HG03025 (cell line): ENCODE measurements around the gene APOL1.
"Not testable (repeated sequence)": the region's sequence is repeated elsewhere in the genome, so short reads cannot be mapped to it uniquely, and the experiment has no call there.

Experiments used
- ATAC-seq: cut with Tn5 transposase; IDR thresholded peaks from one replicate; pipeline ENCODE4 v1.9.1; 2021; ENCODE audit warnings: mild to moderate bottlenecking, moderate library complexity; ENCODE audit not compliant: unreplicated experiment, low FRiP score

APOL1 gene

DNA sequence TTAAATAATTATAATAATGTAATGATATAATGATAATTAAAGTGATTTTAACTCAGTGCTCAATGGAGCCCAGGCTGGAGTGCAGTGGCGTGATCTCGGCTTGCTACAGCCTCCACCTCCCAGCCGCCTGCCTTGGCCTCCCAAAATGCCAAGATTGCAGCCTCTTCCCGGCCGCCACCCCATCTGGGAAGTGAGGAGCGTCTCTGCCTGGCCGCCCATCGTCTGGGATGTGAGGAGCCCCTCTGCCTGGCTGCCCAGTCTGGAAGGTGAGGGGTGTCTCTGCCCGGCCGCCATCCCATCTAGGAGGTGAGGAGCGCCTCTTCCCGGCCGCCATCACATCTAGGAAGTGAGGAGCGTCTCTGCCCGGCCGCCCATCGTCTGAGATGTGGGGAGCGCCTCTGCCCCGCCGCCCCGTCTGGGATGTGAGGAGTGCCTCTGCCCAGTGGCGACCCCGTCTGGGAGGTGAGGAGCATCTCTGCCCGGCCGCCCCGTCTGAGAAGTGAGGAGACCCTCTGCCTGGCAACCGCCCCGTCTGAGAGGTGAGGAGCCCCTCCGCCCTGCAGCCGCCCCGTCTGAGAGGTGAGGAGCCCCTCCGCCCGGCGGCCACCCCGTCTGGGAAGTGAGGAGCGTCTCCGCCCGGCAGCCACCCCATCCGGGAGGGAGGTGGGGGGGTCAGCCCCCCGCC is 37.6 kb downstream of the APOL1 start:
- not testable (repeated sequence) for ATAC-seq

DNA sequence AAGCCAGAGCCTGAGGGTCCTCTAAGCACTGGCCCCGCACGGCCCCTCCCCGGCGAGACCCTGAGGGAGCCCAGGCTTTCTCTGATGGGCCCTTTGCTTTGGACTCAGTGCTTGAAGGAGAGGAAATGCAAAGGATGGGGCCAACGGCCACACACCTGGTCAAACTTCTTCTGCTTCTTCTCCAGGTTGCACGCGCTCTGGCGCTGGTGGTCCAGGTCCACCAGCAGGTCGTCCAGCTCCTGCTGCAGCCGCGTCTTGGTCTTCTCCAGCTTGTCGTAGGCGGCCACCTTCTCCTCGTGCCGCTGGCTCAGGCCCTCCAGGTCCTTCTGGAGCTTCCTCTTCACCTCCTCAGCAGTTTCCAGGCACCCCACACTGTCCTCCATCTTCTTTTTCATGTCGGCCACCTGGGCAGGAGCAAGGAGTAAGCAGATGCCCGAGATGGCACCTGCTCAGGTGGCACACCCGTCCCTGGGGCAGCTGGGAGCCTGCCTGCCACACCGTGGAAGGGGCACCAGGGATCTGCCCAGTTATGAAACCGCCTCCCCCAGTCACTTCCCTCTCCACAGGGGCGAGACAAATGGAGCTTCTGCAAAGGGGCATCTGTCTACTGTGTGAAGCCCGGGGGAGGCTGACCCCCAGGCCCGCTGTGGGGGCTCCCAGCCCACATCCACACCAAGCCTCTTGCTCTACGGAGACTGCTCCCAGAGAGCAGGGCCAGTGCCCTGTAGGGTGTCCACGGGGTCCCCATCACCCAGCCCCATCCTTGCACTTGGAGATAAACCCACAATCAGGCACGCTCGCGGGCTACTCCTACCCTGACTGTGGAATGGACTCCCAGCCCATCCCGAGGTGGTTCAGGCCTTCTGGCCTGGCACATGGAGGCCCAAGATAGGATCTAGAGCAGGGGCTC is 39.2 kb downstream of the APOL1 start:
- ATAC-seq = no peak

DNA sequence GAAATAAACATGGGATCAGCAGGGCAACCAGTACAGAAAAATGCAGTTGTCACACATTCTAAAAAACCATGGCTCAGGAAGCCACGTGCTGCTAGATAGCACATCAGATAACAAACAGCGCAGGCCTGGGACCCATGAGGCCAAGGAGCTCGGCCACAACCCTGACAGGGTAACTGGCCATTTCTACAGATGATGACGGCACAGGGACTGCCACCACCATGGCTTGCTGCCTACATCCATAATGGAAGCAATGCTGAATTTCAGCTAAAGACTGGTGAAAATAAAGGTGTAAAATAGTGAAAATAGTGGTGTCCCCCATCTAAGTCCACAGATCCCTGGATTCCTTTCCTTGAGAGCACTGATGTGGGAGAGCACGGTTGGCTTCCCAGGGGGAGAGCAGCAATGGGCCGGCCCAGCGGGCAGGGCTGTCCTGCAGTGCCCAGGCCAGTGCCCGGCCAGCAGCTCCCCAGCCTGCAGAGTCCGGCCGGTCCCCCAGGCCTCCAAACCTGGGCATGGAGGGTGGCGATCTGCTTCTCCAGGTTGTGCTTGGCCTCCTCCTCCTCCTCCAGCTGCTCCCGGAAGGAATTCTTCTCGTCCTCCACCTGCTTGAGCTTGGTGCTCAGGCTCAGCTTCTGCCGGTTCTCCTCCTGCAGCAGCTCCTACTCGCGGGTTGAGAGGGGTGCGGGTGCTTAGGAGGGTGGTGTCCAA is 40.0 kb downstream of the APOL1 start:
- ATAC-seq = no peak

DNA sequence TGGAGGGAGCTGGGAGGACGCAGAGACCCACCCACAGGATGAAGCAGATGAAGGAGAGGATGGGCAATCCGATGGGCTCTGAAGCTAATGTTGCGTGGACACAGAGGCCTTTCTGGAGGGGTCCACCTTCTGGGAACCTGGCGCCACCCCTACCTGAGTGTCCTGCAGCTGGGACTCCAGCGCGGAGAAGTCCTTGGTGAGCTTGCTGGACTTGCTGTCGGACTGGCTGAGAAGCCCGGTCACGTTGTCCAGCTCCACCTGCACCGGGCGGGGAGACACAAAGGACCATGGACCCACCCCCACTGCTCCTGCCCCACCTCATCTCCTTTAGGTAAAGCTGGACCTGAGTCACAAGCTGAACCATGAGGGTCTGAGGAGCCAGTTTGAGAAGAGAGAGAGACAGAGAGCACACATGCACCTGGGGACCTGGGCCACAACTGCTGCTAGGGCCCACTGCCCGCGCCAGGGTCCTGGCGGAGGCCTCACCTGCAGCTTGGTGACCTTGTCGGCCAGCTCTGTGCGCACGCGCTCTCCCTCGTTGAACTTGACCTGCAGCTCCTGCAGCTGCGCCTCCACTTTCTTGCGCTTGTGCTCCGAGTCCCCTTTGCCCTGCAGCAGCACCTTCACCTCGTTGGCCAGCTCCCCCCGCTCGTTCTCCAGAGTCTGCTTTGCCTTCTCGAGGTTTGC is 40.8 kb downstream of the APOL1 start:
- ATAC-seq = no peak

DNA sequence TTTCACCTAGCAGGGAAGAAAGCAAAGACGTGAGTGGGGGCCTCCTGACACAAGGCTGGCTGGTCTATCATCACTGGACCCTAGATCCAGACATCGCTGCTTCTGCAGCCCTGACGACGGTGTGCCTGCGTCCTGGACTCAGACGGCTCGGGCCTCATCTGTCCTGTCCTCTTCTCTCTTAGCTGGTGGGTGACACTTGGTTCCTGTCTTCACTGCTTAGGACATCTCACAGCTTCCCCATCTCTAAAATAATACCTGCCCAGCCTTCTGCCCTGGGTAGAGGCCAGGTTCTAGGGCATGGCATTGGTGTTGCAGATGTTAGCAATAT is 41.3 kb downstream of the APOL1 start:
- no peak for ATAC-seq

DNA sequence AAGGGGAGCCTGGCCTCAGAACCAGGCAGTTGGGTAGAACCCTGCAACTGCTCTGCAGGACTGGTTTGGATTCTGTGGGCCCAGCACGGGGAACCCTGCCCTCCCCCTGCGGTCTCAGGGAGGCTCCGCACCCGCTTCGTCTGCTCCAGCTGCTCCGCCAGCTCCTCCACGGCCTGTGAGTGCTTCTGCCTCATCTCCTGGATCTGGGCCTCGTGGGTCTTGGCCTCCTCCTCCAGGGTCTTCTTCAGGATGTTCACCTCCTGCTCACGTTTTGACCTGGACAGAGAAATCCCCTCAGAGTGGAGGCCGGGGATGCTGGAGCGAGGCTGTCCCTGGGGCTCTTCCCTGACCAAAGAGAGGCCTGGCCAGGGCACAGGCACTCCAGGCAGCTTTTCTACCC is 41.9 kb downstream of the APOL1 start:
- ATAC-seq = no peak

DNA sequence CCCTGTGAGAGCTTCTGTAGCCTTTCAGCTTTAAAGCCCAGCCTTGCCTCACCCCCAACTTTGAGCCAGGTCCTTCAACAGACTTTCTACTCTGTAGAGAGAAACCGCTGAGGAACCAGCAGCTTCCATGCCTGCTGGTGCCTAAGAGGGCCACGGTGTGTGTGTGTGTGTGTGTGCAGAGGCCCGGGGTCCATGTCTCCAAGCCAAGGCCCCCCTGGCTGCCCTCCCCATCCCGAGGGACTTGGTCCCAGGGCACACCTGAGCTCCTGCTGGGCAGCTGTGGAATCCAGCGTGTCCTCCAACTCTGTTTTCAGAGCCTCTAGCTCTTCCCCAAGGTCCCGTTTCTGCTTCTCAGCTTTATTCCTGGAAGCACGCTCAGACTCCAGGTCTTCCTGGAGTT is 42.3 kb downstream of the APOL1 start:
- no peak for ATAC-seq

DNA sequence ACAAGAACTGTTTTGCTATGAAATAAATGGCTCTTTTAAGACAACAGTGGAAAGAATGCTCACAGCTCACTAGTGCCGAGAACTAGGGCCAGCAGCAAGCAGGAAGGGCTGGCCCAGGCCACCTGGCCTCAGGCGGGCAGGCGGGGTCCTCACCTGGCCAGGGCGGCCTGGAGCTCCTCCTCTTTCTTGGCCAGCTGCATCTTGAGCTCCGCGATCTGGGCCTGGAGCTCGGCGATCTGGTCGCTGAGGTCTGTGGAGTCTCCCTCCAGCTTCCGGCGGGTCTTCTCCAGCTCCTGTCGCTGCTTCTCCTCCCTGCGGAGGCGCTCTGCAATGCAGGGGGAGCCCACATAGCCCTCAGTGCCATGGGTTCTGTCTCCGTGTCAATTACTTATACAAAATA is 43.8 kb downstream of the APOL1 start:
- ATAC-seq = no peak

DNA sequence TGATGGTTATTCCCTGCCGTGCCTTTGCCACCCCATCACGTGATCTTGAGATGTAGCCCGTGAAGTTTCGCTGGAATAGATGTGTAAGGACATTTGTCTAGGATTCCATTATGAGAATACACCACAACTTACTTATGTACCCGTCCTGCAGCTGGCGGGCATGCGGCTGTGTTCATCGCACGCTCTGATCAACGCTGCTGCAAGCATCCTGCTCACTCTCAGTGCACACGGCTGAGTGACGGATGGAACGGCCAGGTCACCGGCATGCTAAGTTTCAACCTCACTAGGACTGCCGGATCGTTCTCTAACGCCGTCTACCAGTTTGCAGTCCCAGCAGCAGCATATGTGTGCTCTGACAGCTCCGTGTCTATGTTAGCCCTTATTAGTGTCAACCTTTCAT is 44.6 kb downstream of the APOL1 start:
- no peak for ATAC-seq

DNA sequence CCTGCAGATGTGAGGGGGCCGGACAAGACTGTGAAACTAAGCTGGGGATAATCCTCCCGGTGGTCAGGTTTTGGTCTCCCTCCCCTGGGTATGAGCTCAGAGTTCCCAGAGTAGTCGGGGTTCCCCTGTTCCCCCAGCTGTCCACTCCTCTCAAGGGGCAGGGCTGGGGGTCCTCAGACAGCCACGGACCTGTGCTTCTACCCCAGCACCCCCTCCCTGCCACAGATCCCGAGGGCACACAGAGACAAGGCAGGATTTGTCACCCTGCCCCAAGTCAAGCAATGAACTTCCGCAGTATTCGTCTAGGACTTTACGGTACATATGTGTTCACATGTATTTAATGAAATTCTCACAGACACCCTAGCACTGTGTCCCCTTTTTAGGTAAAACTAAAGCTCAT is 45.2 kb downstream of the APOL1 start:
- ATAC-seq = no peak

DNA sequence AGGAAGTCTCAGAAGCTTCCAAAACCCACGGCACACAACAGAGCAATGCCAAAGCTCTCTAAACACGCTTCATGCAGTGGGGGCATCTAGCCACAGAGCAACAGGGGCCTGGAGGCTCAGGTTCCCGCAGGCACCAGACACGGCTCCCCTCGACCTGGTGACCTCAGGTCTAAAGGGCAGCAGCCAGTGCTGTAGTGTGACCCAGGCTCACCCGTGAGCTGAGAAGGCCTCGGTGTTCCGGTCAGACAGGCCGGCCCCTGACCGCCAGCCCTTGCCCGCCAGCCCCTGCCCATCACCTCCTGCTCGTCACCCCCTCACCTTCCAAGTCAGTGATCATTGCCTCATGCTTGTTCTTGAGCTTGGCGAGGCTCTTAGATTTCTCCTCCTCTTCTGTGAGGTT is 45.7 kb downstream of the APOL1 start:
- ATAC-seq = no peak

DNA sequence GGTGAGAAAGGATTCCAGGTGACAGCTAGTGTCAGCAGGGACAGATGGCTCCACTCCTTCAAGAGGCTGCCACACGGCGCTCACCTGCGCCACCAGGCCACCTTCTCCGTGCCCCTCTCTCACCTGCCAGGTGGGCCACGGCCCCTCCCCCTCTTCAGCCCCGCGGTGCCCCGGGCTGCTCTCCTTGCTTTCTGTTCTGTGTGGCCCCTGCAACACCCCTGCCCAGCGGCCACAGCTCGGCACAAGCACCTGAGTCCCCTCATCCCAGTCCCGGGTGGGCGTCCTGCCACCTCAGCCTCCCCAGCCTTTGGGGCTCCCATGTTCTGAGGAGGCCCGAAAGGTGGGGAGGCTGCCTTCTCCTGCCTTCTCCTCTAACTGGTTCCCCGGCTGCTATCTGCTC is 46.4 kb downstream of the APOL1 start:
- ATAC-seq = no peak

DNA sequence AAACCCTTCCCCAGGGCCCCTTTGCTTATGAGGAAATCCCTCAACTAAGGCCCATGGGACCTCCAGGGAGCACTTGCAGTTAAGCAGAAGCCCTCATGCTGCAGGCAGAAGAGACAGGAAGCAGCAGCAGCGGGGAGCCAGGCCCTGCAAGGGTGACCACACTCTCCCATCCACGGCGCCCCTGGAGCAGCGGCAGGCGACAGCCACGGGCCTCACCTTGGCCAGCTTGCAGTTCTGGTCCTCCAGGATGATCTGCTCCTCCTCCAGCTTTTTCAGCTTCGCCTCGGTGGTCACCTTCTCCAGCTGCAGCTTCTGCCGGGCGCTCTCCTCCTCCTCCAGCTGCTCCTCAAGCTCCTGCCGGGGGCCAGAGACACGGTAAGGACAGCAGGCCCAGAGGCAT is 47.0 kb downstream of the APOL1 start:
- ATAC-seq = no peak

DNA sequence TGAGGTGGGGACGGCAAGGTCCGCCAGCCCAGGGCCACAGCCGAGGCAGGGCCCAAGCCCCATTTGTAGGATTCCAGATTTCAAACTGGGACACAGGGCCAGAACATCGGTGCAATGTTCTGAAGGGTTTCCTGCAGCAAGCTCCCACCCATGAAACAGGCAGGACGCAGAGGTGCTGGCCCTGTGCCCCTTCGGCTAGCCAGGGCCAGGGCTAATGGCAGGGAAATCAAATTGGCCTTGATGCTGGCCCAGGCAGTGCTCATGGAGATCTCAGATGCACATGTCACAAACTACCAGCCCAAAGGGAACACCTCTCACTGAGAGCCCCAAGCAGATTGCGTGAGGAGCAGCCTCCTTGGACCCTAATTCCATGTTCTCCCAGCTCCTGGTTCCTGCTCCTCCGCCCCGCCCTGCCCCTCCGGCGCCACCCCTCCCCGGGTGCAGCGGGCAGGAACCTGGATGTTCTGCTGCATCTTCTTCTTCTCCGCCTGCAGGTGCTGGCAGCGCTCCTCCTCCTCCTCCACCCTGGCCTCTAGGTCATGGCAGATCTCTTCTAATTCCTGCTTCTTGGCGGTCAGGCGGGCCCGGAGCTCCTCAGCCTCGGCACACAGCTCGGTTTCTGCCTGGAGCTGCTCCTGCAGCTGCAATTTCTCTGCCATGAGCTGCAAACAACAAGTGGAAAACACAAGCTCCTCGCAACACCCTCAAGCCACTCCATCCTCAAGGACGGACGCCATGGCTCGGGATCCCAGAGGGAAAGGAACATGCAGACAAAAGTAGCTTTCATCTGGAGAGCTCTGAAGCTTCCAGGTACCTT is 47.7 kb downstream of the APOL1 start:
- no peak for ATAC-seq

DNA sequence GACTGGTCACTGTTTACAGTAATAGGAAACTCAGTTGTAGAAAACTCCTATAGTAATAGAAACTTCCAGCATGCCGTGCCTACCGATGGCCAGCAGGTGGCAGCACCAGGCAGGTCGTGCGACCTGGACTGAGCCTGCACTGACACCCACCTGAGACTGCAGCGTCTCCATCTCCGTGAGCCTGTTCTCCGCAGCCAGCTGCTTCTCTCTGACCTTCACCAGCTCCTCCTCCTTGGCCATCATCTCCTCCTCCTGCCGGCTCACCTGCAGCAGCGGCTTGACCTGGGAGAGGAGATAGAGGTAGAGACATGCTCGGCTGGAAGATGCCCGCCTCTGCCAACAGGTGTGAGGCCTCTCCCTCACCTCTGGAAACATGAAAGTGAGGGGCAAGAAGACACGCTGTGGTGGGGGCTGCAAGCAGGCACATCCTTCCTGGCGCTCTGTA is 48.5 kb downstream of the APOL1 start:
- no peak for ATAC-seq

DNA sequence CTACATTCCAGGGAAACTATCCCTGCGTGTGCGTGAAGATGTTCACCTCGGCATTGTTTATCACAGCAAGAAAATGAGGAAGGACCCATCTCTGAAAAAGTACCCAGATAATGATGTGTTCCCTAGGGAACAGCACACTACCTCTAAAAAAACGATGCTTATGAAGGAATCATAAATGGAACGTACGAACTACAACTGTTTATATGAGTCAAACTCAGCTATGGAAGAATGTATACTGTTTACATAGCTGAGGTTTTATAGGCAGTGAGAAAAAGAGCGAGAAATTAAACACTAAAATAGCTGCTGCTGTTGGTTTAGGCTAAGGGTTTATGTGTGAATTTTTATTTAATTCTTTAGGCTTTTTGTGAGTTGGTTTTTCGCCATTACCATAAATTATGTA is 48.9 kb downstream of the APOL1 start:
- ATAC-seq = no peak

DNA sequence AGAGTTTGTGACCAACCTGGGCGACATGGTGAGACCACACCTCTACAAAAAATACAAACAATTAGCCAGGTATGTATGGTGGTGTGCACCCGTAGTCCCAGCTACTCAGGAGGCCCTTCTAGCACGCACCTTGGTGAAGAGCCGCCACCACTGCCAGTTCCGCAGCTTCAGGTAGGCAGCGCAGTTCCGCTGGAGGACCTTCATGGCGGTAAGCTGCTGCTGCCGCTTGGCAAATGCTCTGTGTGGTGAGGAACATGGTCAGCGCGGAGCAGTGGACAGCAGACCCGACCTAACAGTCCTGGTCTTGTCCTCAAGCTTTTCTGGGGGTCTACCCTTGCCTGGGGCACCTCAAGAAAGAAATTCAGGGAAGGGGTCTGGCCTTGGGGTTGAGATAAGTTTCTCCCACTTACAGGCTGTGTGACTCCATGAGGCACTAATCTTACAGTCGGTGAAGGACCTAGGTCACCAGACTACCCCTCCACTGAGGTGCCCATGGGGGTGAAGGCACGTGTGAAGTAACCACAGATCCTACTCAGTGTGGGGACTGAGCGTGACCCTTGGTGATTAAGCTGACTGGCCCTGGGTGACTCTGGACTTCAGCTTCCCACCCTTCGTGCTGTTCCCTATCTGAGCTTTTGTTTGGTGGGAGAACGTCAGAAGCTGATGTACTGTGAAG is 49.6 kb downstream of the APOL1 start:
- no peak for ATAC-seq

DNA sequence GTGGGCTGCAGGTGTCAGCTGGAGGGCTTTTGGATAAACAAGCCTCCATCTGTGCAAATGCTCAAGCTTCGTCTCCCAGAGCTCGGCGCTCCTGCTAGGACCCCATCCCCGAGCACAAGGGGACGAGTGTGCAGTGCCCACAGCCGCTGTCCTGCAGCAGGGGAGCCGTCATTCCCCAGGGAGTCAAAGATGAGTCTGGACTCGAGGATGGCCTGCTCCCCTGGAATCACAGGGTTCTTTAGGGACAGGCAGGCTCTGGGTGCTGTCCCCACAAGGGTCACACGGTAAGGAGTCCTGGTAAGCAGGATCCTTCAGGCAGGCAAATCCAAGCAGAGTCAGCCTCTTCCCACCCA is 50.2 kb downstream of the APOL1 start:
- no peak for ATAC-seq

DNA sequence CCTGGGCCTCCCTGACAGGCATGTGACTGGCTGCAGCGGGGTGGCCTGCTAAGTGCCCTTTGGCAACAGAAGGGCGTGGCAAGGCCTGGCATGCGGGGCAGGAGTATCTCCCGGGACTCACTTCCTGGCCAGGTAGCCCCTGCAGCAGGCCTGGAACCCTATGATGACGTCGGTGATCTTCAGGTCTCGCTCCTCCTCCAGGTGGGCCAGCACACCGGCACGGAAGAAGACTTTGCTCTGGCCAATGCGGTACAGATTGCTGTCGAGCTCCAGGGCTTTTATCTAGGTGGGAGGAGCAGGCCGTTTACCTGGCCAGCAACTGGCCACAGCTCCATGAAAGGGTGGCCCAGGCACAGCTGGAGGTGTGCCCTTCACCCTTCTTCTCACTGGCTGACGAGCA is 50.9 kb downstream of the APOL1 start:
- no peak for ATAC-seq

DNA sequence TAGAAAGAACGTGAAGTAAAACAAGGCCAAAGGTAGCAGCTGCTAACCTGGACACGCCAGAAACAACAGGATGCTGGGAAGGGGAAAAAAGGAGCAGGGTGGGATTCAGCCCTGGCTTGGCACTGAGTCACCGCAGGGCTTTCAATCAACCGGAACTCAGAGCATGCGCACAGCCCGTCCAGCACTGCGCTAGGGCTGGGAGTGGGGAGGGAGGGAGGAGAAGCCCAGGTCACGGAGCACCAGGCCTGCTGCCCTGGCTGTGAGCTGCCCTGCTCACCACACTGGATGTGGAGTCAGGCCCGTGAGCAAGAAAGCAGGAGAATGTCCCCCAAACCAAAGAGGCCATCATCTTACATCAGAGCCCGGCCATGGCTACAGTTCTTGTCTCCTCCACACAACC is 51.5 kb downstream of the APOL1 start:
- ATAC-seq = no peak
